GM13976 (cell line): ENCODE measurements around the gene TAS2R60.

Source experiments
- DNase-seq: peaks from one replicate; pipeline ENCODE4 v3.0.0; 2012; ENCODE audit warnings: low spot score
- in situ Hi-C: fragments of 300-500 bp; cut with MboI; formaldehyde crosslinking; loops from one replicate; pipeline ENCODE4 v1.12.0; 2022; ENCODE audit warnings: low sequenced_read_pairs, mixed read lengths, inconsistent platforms; ENCODE audit not compliant: unreplicated experiment
- TF ChIP-seq, protein P1 (sequence below): IDR thresholded peaks from 2 replicates; pipeline ENCODE4 v1.5.1; 2012; ENCODE audit warnings: borderline replicate concordance, mild to moderate bottlenecking; ENCODE audit not compliant: insufficient read depth; ENCODE audit errors: extremely low read depth, missing control alignments, control extremely low read depth

TAS2R60 gene

GRCh38 chr7:143492799-143493739, 49.8 kb downstream of the TAS2R60 start:
- in situ Hi-C loops: no loop called here
- TF ChIP-seq, protein P1, sequence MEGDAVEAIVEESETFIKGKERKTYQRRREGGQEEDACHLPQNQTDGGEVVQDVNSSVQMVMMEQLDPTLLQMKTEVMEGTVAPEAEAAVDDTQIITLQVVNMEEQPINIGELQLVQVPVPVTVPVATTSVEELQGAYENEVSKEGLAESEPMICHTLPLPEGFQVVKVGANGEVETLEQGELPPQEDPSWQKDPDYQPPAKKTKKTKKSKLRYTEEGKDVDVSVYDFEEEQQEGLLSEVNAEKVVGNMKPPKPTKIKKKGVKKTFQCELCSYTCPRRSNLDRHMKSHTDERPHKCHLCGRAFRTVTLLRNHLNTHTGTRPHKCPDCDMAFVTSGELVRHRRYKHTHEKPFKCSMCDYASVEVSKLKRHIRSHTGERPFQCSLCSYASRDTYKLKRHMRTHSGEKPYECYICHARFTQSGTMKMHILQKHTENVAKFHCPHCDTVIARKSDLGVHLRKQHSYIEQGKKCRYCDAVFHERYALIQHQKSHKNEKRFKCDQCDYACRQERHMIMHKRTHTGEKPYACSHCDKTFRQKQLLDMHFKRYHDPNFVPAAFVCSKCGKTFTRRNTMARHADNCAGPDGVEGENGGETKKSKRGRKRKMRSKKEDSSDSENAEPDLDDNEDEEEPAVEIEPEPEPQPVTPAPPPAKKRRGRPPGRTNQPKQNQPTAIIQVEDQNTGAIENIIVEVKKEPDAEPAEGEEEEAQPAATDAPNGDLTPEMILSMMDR: no peak
- no peak for DNase-seq

GRCh38 chr7:143493751-143494150, 50.5 kb downstream of the TAS2R60 start:
- no peak for DNase-seq
- TF ChIP-seq, protein P1: no peak
- in situ Hi-C loops: no loop called here
